Measurements from ENCODE around the gene GREM1.

- no peak for TF ChIP-seq CTCF (conservative IDR thresholded peaks at IDR 0.05 in 1 of 2, IDR thresholded peaks at IDR 0.05 in 1 of 2; ENCODE audit: low read depth in 1 of 2, low read length in 2 of 2)
- TF ChIP-seq EZH2 (IDR thresholded peaks at IDR 0.05; ENCODE audit: low read length, missing control alignments) = no peak
Measured at GRCh38 chr15:32698773-32699390, 18.9 kb upstream of the GREM1 start.
